SK-N-SH treated with all-trans-retinoic acid at 6 μM for 48 hours (cell line): ENCODE data around the gene SDK1.
"Not testable (repeated sequence)": the region's sequence is repeated elsewhere in the genome, so short reads cannot be mapped to it uniquely, and the experiment has no call there.

ENCODE experiments used
- ATAC-seq: fragments of 200-7000 bp; cut with Tn5 transposase; 3 replicates; pipeline ENCODE4 v1.9.1; 2020; ENCODE audit warnings: mild to moderate bottlenecking, moderate library complexity
- ARNTL ChIP-seq: fragments of 450-650 bp; formaldehyde crosslinking; IDR thresholded peaks from 2 replicates; pipeline ENCODE4 v1.5.0; 2020; ENCODE audit warnings: low read depth, mild to moderate bottlenecking, moderate library complexity, borderline replicate concordance
- BACH2 ChIP-seq: fragments of 250-450 bp; sonication (Bioruptor Pico); IDR thresholded peaks from 2 replicates; pipeline ENCODE4 v1.9.0; 2021; ENCODE audit warnings: mild to moderate bottlenecking, borderline replicate concordance
- CSDC2 ChIP-seq: fragments of 250-450 bp; sonication (Bioruptor Pico); IDR thresholded peaks from 2 replicates; pipeline ENCODE4 v1.5.0; 2020; ENCODE audit warnings: mild to moderate bottlenecking, moderate library complexity
- ESRRG ChIP-seq: fragments of 250-450 bp; sonication (Bioruptor Pico); IDR thresholded peaks from 2 replicates; pipeline ENCODE4 v1.6.1; 2021; ENCODE audit warnings: mild to moderate bottlenecking
- GLIS3 ChIP-seq: fragments of 250-450 bp; sonication (Bioruptor Pico); IDR thresholded peaks from 2 replicates; pipeline ENCODE4 v1.5.0; 2020; ENCODE audit warnings: mild to moderate bottlenecking, moderate library complexity
- ISL1 ChIP-seq: fragments of 250-450 bp; sonication (Bioruptor Pico); IDR thresholded peaks from 2 replicates; pipeline ENCODE4 v2.1.2; 2022; ENCODE audit warnings: mild to moderate bottlenecking, moderate library complexity
- OSR1 ChIP-seq: fragments of 250-450 bp; sonication (Bioruptor Pico); IDR thresholded peaks from 2 replicates; pipeline ENCODE4 v1.8.0; 2022; ENCODE audit warnings: moderate library complexity, mild to moderate bottlenecking, inconsistent platforms
- PPARA ChIP-seq: fragments of 250-450 bp; sonication (Bioruptor Pico); IDR thresholded peaks from 2 replicates; pipeline ENCODE4 v1.5.0; 2020; ENCODE audit warnings: mild to moderate bottlenecking, borderline replicate concordance
- RARB ChIP-seq: fragments of 250-450 bp; sonication (Bioruptor Pico); IDR thresholded peaks from 2 replicates; pipeline ENCODE4 v1.8.0; 2021; ENCODE audit warnings: mild to moderate bottlenecking, moderate library complexity
- SNAI2 ChIP-seq: fragments of 250-450 bp; sonication (Bioruptor Pico); IDR thresholded peaks from 2 replicates; pipeline ENCODE4 v1.5.0; 2020; ENCODE audit warnings: mild to moderate bottlenecking, moderate library complexity
- TCF4 ChIP-seq: fragments of 250-450 bp; sonication (Bioruptor Pico); IDR thresholded peaks from 2 replicates; pipeline ENCODE4 v1.8.0; 2021; ENCODE audit warnings: mild to moderate bottlenecking, moderate library complexity, borderline replicate concordance
- TOX ChIP-seq: fragments of 250-450 bp; sonication (Bioruptor Pico); IDR thresholded peaks from 2 replicates; pipeline ENCODE4 v1.8.0; 2021; ENCODE audit warnings: mild to moderate bottlenecking, moderate library complexity, borderline replicate concordance
- ZC3H10 ChIP-seq: fragments of 250-450 bp; sonication (Bioruptor Pico); IDR thresholded peaks from 2 replicates; pipeline ENCODE4 v1.5.1; 2021; ENCODE audit warnings: mild to moderate bottlenecking, moderate library complexity
- ZFP3 ChIP-seq: fragments of 250-450 bp; sonication (Bioruptor Pico); IDR thresholded peaks from 2 replicates; pipeline ENCODE4 v1.5.0; 2020; ENCODE audit warnings: mild to moderate bottlenecking, moderate library complexity
- ZFP30 ChIP-seq: fragments of 450-650 bp; formaldehyde crosslinking; IDR thresholded peaks from 2 replicates; pipeline ENCODE4 v1.5.0; 2022; ENCODE audit warnings: mild to moderate bottlenecking, moderate library complexity
- ZNF565 ChIP-seq: fragments of 450-650 bp; formaldehyde crosslinking; conservative IDR thresholded peaks from 2 replicates; pipeline ENCODE4 v1.5.0; 2020; ENCODE audit warnings: low read depth, mild to moderate bottlenecking, moderate library complexity
- ZNF70 ChIP-seq: fragments of 450-650 bp; formaldehyde crosslinking; IDR thresholded peaks from 2 replicates; pipeline ENCODE4 v1.5.0; 2020; ENCODE audit warnings: mild to moderate bottlenecking, moderate library complexity
- ZNF8 ChIP-seq: fragments of 450-650 bp; formaldehyde crosslinking; IDR thresholded peaks from 2 replicates; pipeline ENCODE4 v1.5.0; 2020; ENCODE audit warnings: mild to moderate bottlenecking, moderate library complexity
- TF ChIP-seq, protein P1 (sequence below): fragments of 250-450 bp; sonication (Bioruptor Pico); IDR thresholded peaks from 2 replicates; pipeline ENCODE4 v1.8.0; 2020; ENCODE audit warnings: mild to moderate bottlenecking, moderate library complexity, borderline replicate concordance
- TF ChIP-seq, protein P2 (sequence below): fragments of 250-450 bp; sonication (Bioruptor Pico); IDR thresholded peaks from 2 replicates; pipeline ENCODE4 v1.5.1; 2021; ENCODE audit warnings: mild to moderate bottlenecking, moderate library complexity
- TF ChIP-seq, protein P3 (sequence below): fragments of 250-450 bp; sonication (Bioruptor Pico); IDR thresholded peaks from 2 replicates; pipeline ENCODE4 v1.5.0; 2020; ENCODE audit warnings: mild to moderate bottlenecking, moderate library complexity

The SDK1 gene

DNA sequence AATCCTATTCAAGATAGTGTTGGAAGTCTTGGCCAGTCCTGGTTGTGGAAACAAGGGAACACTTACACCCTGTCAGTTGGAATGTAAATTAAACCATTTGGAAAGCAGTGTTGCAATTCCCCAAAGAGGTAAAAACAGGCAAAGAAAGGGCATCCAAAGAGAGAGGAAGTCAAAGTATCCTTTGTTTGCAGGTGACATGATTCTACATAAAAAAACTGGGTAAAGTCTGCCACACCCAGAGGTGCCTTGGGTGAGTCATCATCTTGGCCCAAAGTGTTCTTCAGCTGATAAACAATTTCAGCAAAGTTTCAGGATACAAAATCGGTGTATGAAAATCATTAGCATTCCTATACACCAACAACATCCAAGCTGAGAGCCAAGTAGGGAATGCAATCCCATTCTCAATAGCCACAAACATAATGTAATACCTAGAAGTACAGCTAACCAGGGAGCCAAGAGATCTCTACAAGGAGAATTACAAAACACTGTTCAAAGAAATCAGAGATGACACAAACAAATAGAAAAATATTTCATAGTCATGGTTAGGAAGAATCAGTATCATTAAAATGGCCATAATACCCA is 278.7 kb downstream of the SDK1 start (continued):
- TF ChIP-seq, protein P1, sequence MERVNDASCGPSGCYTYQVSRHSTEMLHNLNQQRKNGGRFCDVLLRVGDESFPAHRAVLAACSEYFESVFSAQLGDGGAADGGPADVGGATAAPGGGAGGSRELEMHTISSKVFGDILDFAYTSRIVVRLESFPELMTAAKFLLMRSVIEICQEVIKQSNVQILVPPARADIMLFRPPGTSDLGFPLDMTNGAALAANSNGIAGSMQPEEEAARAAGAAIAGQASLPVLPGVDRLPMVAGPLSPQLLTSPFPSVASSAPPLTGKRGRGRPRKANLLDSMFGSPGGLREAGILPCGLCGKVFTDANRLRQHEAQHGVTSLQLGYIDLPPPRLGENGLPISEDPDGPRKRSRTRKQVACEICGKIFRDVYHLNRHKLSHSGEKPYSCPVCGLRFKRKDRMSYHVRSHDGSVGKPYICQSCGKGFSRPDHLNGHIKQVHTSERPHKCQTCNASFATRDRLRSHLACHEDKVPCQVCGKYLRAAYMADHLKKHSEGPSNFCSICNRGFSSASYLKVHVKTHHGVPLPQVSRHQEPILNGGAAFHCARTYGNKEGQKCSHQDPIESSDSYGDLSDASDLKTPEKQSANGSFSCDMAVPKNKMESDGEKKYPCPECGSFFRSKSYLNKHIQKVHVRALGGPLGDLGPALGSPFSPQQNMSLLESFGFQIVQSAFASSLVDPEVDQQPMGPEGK (CRISPR knock-in tag): no peak
- no peak for TF ChIP-seq CSDC2
- TF ChIP-seq ZNF8 (CRISPR knock-in tag): no peak
- TF ChIP-seq, all 23 proteins: peak for 0

DNA sequence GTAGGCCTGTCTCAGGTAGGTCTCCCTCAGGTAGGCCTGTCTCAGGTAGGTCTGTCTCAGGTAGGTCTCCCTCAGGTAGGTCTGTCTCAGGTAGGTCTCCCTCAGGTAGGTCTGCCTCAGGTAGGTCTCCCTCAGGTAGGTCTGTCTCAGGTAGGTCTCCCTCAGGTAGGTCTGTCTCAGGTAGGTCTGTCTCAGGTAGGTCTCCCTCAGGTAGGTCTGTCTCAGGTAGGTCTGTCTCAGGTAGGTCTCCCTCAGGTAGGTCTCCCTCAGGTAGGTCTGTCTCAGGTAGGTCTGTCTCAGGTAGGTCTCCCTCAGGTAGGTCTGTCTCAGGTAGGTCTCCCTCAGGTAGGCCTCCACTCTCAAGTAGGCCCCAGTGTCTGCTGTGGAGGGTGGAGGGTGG is 281.1 kb downstream of the SDK1 start:
- not testable (repeated sequence) for ATAC-seq

DNA sequence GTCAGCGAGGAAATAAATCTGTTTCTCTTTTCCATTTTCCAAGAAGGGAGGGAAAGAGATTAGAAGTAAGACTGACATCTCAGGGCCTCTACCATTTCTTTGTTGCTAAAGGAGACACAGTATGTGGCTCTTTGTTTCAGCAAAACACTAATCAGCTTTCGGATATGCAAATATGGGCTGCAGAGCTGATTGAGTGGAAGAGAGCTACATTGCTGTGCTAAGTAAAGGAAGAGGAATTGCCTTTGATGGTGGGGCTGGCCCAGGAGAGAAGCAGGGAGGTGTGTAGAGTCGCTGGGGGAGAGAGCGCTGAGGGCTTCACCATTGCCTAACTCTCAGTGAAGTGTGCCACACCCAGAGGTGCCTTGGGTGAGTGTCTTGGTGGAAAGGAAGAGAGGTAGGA is 284.8 kb downstream of the SDK1 start:
- TF ChIP-seq TOX (CRISPR knock-in tag) (no peak), CSDC2 (no peak), BACH2 (CRISPR knock-in tag) (no peak), TCF4 (CRISPR knock-in tag) (no peak), ZFP3 (no peak), ESRRG (CRISPR knock-in tag) (no peak), OSR1 (CRISPR knock-in tag) (no peak), ARNTL (no peak), ZFP30 (CRISPR knock-in tag) (no peak), ZC3H10 (CRISPR knock-in tag) (no peak), ZNF8 (CRISPR knock-in tag) (no peak), ZNF70 (CRISPR knock-in tag) (no peak), ZNF565 (CRISPR knock-in tag) (no peak), SNAI2 (CRISPR knock-in tag) (no peak), GLIS3 (CRISPR knock-in tag) (no peak), ISL1 (CRISPR knock-in tag) (no peak), RARB (CRISPR knock-in tag) (no peak)
- TF ChIP-seq, protein P2, sequence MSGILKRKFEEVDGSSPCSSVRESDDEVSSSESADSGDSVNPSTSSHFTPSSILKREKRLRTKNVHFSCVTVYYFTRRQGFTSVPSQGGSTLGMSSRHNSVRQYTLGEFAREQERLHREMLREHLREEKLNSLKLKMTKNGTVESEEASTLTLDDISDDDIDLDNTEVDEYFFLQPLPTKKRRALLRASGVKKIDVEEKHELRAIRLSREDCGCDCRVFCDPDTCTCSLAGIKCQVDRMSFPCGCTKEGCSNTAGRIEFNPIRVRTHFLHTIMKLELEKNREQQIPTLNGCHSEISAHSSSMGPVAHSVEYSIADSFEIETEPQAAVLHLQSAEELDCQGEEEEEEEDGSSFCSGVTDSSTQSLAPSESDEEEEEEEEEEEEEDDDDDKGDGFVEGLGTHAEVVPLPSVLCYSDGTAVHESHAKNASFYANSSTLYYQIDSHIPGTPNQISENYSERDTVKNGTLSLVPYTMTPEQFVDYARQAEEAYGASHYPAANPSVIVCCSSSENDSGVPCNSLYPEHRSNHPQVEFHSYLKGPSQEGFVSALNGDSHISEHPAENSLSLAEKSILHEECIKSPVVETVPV (CRISPR knock-in tag): no peak
- TF ChIP-seq, protein P3, sequence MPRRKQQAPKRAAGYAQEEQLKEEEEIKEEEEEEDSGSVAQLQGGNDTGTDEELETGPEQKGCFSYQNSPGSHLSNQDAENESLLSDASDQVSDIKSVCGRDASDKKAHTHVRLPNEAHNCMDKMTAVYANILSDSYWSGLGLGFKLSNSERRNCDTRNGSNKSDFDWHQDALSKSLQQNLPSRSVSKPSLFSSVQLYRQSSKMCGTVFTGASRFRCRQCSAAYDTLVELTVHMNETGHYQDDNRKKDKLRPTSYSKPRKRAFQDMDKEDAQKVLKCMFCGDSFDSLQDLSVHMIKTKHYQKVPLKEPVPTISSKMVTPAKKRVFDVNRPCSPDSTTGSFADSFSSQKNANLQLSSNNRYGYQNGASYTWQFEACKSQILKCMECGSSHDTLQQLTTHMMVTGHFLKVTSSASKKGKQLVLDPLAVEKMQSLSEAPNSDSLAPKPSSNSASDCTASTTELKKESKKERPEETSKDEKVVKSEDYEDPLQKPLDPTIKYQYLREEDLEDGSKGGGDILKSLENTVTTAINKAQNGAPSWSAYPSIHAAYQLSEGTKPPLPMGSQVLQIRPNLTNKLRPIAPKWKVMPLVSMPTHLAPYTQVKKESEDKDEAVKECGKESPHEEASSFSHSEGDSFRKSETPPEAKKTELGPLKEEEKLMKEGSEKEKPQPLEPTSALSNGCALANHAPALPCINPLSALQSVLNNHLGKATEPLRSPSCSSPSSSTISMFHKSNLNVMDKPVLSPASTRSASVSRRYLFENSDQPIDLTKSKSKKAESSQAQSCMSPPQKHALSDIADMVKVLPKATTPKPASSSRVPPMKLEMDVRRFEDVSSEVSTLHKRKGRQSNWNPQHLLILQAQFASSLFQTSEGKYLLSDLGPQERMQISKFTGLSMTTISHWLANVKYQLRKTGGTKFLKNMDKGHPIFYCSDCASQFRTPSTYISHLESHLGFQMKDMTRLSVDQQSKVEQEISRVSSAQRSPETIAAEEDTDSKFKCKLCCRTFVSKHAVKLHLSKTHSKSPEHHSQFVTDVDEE (CRISPR knock-in tag): no peak
- TF ChIP-seq, protein P1 (CRISPR knock-in tag): no peak
- ATAC-seq: no peak

DNA sequence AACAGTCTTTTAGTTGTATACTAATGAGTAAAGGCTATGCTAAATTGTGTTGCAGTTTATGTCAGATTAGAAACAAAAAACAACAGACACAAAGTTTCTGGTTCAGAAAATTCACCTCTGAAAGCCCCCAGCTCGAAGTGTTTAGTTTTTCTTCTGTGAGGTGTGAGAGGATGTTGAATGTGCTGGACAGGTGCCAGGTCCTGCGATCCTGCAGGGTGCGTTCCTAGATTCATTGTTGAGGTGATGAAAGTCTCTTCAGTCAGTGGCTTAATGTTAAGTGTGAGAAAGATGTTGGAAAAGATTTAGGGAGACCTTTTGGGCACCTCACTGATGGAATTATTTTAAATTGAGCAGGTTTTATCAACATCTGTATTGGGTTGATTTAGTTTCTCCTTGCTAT is 287.3 kb downstream of the SDK1 start:
- TF ChIP-seq PPARA (CRISPR knock-in tag): no peak
- no peak for TF ChIP-seq ESRRG (CRISPR knock-in tag)
- no peak for TF ChIP-seq OSR1 (CRISPR knock-in tag)
- no peak for TF ChIP-seq ZFP3
- no peak for ATAC-seq
